ENCODE results near the gene SNX18.
A peak's percentile ranks its signal among the peaks of the same experiment; 100 is the strongest.
"Not testable (repeated sequence)": the region's sequence is repeated elsewhere in the genome, so short reads cannot be mapped to it uniquely, and the experiment has no call there.

The SNX18 gene, protein sequence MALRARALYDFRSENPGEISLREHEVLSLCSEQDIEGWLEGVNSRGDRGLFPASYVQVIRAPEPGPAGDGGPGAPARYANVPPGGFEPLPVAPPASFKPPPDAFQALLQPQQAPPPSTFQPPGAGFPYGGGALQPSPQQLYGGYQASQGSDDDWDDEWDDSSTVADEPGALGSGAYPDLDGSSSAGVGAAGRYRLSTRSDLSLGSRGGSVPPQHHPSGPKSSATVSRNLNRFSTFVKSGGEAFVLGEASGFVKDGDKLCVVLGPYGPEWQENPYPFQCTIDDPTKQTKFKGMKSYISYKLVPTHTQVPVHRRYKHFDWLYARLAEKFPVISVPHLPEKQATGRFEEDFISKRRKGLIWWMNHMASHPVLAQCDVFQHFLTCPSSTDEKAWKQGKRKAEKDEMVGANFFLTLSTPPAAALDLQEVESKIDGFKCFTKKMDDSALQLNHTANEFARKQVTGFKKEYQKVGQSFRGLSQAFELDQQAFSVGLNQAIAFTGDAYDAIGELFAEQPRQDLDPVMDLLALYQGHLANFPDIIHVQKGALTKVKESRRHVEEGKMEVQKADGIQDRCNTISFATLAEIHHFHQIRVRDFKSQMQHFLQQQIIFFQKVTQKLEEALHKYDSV
- 59.6 to 92.7 reads per million in 2 donors for total RNA-seq

DNA sequence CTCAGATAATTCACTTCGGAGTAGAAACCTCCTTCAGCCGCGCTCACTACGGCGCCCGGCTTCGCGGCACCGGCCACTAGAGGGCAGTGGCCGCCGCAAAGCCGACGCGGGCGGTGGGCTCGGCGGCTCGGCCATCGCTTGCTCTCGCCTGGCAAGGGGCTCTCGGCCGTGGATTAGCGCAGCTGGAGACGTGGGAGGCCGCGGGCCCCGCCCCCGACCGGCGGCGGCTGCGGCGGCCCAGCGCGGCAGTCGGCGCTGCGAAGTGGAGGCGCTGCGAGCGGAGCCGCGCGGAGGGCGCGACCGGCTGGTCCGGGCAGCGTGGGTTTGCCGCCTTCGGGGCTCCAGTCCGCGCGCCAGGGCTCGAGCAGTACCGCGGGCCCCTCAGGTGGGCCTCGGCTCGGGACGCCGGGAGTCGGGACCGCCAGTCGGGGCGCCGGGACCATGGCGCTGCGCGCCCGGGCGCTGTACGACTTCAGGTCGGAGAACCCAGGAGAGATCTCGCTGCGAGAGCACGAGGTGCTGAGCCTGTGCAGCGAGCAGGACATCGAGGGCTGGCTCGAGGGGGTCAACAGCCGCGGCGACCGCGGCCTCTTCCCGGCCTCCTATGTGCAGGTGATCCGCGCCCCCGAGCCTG is at the start of gene SNX18:
TSS of gene SNX18 (plus strand) at position 248 of the 634 bp plus-strand sequence. CDS start at position 442, 194 bp downstream.
- DNase-seq = peak; percentile 89

DNA sequence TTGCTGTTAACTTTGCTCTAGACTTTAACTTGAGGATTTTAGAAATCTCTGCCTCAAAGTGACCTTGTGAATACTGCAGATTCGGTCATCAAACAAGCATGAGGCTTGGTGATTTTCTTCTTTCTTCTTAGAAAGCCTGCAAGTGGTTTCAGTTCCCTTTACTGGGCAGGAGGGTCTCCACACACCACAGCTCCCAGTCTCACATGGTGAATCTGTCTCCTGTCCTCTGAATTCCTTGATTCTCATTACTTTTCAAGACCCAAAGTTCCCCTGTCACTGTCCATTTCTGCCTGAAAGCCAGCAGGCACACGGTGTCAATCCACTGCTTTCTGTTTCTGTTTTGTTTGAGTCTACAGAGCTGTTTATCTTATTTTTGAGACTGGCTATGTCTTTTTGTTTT is 47.9 kb upstream of the SNX18 start:
- DNase-seq = no peak

DNA sequence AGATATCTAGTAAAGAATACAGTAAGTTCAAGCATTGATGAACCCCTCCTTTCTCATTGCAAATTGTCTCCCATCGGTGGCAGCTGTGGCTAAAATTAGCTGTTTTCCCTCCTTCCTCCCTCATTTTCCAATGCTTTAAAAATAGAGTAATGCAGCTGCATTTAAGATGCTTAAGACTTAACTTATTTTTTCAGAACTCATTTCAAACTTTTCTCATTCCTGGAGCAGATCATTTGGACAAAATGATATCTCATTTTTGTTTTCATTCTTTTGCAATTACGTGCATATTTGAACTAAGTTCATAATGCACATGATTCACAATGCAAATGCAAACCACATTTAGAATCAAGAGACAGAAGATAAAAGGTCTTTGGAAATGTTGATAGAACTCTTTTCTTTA is 47.4 kb upstream of the SNX18 start:
- no peak for DNase-seq

DNA sequence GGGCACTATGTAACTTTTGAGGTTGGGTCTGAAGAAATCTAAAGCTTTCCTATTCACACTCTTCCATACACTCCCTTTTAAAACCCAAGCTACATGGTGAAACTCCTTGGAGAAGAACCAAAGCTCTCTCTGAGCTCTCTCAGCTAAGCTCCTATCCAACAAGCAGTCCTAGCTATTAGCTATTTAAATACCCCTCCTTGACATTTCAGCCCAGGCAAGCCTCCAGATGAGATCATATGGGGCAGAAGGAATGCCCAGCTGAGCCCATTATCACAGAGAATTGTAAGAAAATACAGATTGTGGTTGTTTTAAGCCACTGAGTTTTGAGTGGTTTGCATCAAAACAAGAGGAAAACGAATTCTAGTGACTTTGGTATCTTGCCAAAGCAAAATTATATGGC is 46.9 kb upstream of the SNX18 start:
- DNase-seq = no peak

DNA sequence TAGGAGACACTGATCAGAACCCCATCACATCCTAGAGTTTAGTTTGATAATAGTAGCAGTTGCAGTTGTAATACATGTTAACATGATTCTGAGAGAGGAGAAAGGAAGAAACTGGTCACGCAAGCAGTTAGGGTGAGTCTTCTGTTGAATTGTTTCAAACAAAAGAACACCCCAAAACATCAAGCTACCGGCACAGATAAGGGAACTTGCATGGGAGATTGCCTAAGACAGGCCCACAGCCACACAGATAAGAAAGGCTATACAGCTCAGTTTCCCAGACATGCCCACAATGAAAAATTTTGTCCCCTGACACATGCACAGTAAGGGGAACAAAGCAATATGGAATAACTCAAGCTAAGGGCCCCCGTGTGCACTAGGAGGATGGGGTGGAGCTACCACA is 46.2 kb upstream of the SNX18 start:
- no peak for DNase-seq

DNA sequence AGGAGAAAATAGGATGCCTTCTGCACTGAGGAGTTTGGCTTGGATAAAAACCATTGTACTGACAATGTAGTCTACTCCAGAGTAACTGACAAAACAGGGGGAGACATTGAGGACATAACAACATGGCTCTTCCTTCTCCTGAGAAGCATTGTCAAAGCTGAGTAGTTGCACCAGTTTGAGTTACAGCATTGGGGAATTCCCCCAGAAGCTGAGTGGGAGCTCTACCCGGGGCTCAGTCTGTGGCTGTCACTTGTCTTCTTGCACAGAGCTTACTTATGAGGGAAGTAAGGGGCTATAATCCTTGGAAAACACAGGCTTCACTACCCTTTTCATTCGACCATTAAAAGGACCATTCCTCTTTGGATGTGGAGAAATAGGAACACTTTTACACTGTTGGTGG is 40.9 kb upstream of the SNX18 start:
- no peak for DNase-seq

DNA sequence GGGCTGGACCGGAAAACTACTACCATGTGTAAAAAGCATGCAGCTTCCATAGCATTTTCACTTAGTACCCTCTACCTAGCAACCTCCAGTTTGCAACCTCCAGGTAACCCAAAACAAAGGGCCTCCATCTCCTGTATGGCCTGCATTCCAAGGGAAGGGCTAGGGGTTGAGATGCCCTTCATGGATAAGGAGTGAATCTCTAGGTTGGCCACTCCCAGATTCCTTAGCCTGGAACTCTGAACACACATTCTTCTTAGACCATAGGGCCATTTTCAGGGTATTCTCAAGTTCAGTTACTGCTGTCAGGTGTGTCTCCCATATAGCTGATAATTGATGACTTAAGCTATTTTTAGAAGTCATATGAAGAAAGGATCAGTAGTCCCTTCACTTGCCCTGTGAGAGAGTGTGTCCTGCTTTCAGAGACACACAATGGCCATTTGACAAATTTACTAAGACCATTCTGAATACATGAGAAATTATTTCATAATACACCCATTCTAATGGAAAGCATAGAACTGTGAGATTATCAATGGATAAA is 39.5 kb upstream of the SNX18 start:
- no peak for DNase-seq

DNA sequence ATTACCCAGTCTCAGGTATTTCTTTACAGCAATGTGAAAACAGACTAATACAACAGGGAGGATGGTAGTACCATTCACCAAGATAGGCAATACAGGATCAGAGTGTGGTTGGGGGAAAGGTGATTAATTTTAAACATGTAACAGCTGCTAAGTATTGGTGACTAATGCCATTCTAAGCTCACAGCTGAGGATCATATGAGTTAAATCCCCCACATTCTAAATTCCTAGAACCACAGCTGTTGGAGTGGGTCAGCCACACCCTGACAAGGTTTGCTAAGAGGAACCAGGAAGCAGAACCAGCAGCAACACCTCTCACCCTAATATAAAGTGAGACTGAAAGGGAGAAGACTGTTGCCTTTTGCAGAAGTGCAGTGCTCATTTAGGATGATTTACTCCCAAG is 37.3 kb upstream of the SNX18 start:
- DNase-seq = no peak

DNA sequence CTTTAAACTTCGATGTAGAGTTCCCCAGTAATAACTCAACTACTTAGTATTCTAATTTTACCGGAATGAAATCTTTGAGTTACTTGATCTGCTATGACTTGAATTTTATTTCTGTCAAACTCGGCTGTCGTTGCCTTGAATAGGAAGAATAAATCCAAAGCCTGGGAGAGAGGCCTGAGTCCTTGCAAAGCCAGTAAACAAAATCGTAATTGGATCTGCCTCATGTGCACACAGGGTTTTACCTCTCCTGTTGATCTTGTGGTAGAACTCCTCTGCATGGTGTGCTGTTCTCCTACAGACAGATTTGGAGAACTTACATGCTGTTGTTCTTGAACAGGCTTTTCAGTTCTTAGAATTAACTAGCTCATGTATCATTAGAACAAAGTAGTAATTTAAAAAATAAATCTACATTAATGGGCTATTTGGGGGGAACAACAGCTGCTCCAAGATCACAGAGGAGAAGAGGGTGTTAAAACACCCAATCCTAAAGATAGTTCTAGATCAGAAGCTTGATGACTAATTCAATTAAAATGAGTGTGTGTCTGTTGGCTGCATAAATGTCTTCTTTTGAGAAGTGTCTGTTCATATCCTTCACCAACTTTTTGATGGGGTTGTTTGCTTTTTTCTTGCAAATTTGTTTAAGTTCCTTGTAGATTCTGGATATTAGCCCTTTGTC is 33.2 kb upstream of the SNX18 start:
- DNase-seq = no peak

DNA sequence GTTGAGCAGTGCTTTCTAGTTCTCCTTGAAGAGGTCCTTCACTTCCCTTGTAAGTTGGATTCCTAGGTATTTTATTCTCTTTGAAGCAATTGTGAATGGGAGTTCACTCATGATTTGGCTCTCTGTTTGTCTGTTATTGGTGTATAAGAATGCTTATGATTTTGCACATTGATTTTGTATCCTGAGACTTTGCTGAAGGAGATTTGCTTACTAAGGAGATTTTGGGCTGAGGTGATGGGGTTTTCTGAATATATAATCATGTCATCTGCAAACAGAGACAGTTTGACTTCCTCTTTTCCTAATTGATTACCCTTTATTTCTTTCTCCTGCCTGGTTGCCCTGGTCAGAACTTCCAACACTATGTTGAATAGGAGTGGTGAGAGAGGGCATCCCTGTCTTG is 31.9 kb upstream of the SNX18 start:
- DNase-seq = not testable (repeated sequence)

DNA sequence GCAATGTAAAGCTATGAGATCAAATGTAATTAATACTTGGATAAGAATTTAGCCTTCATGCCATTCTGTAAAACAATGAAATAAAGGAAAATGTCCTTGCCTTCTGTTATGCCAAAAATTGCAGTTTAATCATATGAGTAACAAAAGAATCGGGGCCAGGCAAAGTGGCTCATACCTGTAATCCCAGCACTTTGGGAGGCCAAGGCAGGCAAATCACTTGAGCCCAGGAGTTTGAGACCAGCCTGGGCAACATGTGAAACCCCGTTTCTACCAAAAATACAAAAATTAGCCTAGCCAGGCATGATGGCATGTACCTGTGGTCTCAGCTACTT is 27.9 kb upstream of the SNX18 start:
- DNase-seq = not testable (repeated sequence)

DNA sequence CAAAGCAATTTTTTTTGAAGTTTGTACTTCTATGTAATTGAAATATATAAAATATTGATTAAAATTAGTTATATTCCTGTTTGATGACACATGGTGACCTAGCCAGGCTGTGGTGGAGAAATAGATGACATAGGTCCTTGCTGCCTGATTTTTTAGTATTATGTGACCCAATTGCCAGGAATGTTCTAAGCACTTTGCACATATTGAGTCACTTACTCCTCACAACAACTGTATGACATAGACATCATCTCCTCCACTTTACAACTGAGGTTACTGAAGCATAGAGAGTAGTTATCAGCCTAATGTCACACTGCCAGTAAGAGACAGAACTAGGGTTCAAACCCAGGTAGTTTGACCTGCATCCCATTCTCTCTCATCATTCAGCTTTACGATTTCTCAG is 26.2 kb upstream of the SNX18 start:
- no peak for DNase-seq

DNA sequence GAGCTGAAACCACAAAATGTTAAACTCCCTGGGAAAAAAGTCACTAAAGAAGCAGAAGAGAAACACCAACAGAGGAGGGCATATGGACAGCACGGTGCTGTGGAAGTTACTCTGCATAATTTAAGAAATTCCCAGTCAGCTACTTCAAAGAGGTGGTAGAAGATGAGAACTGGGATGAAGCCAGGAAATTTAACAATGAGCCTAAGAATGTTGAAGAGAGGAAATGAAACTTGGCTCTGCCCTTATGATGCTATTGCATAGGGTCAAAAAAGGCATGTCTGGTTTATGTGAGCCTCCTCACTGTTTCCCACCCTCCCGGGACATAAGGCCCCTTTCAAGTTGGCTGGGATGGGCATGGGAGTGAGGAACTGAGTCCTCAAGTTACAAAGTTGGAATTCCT is 25.4 kb upstream of the SNX18 start:
- DNase-seq = no peak

DNA sequence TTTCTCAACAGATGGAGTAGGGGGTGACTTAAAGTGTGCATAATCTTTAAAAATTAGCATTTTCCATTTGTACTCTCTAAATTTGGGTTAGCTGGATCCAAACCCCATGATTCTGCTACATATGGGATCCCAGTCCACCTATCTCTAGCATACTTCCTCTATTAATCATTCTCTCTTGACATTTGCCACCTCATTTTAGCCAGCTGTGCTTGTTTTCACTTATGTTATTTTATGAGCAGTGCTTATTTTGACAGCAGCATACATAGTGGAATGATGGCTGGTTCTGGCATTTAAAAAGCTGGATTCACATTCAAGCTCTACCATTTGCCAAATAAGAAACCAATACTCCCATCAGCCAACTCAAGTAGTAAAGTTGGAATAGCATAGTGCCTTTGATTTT is 22.5 kb upstream of the SNX18 start:
- DNase-seq = no peak

DNA sequence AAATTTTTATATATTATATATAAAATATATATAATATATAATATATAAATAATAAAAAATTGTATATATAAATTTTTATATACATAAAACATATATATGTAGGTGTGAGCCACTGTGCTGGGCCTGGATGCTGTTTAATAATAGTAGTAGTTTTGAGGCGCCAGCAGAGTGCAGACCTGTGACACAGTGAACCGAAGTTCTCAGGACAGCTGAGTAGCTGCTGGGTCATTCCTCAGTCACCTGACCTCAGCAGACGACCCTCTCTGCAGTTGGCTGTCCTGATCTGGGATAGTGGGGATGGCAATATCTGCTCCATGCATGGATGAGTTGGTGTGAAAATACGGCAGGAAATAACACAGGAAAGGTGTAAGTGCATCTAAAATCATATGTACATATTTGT is 3.3 kb upstream of the SNX18 start:
- DNase-seq = no peak

DNA sequence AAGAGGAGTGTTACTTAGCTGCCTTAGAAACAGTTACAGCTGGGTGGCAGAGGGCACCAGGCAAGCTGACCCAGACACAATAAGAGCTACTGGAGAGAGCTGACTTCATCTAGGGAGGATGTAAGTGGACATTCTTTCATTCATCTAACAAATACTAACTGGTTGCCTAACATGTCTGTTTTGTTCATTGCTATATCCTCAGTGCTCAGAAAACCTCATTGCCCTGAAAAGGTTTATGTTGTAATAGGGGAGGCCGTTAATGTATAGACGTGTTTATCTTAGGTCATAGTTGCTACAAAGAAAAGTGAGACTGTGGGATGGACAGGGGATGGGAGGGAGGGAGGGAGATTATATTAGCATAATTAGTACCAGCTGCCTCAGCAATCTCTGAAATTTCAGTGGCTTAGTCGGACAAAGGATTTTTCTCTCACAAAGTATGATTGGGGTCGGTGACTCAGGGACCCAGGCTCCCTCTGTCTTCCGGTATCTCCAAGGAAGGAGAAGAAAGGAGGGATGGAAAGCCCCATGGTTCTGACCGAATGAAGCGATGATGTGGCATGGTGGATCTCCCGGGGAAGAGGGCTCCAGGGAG is 2.6 kb upstream of the SNX18 start:
- no peak for DNase-seq

DNA sequence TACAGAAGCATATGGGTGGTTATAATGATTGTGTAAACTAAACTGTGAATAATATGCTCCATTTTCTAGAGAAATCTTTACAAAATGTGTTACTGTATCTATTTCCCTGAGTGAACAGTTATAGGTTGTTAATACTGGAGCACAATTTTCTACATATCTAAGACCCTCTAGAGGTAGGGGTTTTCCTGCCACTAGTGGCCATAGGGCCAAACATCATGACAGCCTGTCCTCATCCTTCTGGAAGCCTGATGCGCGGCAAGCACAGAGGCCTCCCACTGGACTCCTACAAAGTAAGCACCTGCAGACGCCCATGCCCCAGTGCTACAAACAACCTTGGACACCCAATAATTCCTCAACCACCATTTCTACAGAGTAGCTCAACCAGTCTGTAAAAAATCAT is 1.9 kb upstream of the SNX18 start:
- no peak for DNase-seq

DNA sequence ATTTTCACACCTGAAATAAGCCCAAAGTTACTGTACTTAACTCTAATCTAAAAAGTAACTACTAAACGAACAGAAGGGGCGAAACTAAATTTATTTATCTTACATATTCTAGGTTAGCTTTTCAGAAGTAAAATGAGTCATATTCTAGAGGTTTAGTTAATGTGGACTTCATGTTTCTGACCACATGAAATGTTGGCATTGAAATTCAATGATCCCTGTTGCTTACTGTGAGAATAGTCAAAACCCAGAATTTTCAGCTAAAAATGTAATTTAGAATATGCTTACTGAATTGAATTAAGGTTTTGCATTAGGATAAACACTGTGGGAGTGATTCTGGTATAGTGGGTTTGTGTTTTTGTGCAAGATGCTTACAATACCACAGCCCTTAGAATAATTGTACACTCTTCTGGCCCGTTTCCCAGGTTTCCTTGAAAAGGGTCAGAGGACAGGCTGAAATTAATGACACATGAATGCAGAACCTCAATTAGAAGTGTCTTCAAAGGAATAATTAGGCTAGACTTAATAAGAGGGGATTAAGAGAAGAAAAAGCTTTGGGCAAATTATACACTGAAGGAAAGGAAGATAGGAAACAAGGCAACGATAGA is 1.4 kb upstream of the SNX18 start:
- DNase-seq = no peak

DNA sequence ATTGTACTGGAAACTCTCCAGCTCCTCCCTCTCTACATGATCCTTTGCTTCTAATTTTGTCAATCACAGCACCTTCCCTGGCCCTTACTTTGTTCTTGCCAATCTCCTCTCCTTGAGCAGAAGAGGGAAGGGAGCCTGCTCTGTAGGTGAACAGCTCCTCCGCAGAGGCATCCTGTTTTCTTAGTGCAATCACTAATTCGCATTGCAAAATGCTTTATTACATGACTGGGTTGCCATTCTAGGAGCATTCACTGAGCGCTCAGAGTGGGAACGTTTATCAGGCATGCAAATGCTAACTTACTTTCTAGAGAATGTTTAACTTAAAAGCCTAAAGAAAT is 416 bp upstream of the SNX18 start:
- no peak for DNase-seq

DNA sequence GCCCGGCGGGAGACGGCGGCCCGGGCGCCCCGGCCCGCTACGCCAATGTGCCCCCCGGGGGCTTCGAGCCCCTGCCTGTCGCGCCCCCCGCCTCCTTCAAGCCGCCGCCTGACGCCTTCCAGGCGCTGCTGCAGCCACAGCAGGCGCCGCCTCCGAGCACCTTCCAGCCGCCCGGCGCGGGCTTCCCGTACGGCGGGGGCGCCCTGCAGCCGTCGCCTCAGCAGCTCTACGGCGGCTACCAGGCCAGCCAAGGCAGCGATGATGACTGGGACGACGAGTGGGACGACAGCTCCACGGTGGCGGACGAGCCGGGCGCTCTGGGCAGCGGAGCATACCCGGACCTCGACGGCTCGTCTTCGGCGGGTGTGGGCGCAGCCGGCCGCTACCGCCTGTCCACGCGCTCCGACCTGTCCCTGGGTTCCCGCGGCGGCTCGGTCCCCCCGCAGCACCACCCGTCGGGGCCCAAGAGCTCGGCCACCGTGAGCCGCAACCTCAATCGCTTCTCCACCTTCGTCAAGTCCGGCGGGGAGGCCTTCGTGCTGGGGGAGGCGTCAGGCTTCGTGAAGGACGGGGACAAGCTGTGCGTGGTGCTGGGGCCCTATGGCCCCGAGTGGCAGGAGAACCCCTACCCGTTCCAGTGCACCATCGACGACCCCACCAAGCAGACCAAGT is 723 bp downstream of the SNX18 start:
- peak; percentile 53 for DNase-seq

DNA sequence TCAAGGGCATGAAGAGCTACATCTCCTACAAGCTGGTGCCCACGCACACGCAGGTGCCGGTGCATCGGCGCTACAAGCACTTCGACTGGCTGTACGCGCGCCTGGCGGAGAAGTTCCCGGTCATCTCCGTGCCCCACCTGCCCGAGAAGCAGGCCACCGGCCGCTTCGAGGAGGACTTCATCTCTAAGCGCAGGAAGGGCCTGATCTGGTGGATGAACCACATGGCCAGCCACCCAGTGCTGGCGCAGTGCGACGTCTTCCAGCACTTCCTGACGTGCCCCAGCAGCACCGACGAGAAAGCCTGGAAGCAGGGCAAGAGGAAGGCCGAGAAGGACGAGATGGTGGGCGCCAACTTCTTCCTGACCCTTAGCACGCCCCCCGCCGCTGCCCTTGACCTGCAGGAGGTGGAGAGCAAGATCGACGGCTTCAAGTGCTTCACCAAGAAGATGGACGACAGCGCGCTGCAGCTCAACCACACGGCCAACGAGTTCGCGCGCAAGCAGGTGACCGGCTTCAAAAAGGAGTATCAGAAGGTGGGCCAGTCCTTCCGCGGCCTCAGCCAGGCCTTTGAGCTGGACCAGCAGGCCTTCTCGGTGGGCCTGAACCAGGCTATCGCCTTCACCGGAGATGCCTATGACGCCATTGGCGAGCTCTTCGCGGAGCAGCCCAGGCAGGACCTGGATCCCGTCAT is 1.4 kb downstream of the SNX18 start:
- DNase-seq = peak; percentile 8

DNA sequence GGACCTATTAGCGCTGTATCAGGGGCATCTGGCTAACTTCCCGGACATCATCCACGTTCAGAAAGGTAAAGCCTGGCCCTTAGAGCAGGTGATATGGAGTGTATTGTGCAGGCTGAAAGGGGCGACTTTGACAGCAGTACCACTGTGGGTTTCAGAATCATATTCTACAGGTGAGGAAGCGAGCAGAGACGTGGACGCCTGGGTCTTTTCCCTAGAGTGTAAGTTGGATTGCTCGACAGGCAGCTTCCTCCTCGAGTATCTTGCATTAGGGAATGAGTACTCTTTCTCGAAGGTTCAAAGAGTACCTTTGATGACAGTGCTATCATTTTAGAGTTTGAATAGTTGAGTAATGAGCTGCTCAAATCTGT is 1.9 kb downstream of the SNX18 start:
- no peak for DNase-seq
